ENCODE results near the gene ZDHHC14.

ZDHHC14 gene

DNA sequence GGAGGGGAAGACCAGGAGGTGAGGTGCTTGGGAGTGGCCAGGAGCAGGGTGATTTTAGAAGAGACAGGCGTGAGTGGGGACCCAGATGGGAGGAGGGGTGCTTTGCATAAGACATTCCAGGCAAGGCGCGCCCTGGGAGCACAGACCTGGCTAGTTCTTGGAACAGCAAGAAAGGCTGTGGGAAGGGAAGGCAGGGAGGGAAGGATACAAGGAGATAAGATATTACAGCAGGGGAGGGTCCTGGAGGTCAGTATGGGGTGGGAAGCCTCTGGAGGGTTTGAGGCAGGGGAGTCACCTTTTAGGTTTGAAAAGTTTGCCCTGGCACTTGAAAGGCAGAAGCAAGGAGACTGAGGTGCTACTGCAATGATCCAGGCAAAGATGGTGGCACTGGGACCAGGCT, 111.8 kb downstream of the ZDHHC14 start:
- ChIA-PET POLR2A (no interaction called here), CTCF (no interaction called here)
- TF ChIP-seq, protein P1, sequence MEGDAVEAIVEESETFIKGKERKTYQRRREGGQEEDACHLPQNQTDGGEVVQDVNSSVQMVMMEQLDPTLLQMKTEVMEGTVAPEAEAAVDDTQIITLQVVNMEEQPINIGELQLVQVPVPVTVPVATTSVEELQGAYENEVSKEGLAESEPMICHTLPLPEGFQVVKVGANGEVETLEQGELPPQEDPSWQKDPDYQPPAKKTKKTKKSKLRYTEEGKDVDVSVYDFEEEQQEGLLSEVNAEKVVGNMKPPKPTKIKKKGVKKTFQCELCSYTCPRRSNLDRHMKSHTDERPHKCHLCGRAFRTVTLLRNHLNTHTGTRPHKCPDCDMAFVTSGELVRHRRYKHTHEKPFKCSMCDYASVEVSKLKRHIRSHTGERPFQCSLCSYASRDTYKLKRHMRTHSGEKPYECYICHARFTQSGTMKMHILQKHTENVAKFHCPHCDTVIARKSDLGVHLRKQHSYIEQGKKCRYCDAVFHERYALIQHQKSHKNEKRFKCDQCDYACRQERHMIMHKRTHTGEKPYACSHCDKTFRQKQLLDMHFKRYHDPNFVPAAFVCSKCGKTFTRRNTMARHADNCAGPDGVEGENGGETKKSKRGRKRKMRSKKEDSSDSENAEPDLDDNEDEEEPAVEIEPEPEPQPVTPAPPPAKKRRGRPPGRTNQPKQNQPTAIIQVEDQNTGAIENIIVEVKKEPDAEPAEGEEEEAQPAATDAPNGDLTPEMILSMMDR (IDR thresholded peaks at IDR 0.05; ENCODE audit: insufficient read depth, low read length, missing control alignments), result no peak
- no peak overlapping the region for H3K4me3 ChIP-seq (ENCODE audit: low read depth, low read length)
- no peak for DNase-seq (ENCODE audit: low read depth, low spot score)

DNA sequence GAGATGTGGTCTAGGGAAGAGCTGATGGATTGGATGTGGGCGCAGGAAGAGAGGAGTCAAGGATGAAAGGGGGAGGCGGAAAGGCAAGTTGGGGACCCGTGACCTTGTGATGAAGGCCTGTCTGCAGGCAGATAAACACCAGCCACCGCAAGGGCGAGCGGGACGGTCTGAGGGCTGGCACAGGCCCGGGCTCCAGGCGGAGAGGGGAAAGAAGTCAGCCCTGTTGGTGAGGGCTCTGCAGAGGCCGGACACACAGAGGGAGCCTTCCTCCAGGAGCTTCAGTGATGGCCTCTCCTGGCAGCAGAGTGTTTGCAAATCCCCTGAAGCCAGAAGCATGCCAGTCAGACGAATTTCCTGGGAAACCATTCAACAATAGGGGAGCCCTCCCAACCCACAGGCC, 112.2 kb downstream of the ZDHHC14 start:
- POLR2A ChIA-PET, result no interaction called here

DNA sequence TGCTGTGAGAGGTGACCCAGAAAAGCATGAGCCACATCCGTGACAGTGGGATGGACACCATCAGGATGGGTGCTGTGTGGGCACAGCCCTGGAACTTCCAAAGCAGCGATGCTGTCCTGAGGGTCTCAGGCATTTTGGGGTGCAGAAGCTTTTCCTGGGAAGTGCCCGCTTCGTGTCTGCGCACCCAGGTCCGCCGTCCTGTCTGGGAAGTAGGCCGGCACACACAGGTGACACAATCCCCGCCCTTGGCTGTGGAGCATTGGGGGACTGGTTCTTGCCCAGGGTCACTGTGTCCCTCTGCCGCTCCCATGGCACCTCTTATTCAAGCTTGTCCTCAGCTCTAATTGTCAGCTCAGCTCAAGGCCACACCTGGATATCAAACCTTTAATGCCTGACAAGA, 112.6 kb downstream of the ZDHHC14 start:
- H3K4me3 ChIP-seq (ENCODE audit: low read depth, low read length), result no peak overlapping the region
- no peak for DNase-seq (ENCODE audit: low read depth, low spot score)
- ChIA-PET CTCF (interaction anchor here (1.1 kb wide), 1 partner anchor 13 kb away, joined by 4 read pairs; no protein-coding TSS in a partner anchor), POLR2A (no interaction called here)
- TF ChIP-seq, protein P1 (IDR thresholded peaks at IDR 0.05; ENCODE audit: insufficient read depth, low read length, missing control alignments), result no peak

More for the DNA sequence above, 112.2 kb downstream of the ZDHHC14 start:
- TF ChIP-seq, protein P1 (IDR thresholded peaks at IDR 0.05; ENCODE audit: insufficient read depth, low read length, missing control alignments), result no peak
- no peak overlapping the region for H3K4me3 ChIP-seq (ENCODE audit: low read depth, low read length)
- no peak for DNase-seq (ENCODE audit: low read depth, low spot score)
- CTCF ChIA-PET, result interaction anchor here (1.1 kb wide), 1 partner anchor 13 kb away, joined by 4 read pairs; no protein-coding TSS in a partner anchor

DNA sequence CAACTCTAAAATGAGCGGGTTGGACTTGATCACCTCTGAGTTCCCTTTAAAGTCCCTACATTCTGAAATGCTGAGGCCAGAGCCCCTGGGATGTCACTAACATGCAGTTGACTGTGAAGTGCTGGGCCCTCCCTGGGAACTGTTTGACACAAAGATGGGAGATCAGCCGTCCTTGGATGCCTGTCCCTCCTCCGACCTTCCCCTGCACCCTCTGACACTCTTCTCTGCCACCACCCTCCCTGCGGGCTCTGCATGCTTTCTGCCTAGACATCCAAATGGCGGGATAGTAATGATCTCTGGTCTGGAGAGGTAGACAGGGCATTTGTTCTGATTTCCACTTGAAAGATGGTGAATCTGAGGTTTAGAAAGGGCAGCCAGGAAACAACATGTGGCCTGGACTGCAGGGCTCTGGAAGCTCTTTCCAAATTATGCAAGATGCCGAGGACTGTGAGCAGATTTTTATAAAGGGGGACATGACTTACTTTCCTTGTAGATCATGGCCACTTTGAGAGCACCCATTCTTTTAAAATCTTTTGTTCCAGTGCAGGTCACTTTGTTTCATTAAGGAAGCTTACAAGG, 113.2 kb downstream of the ZDHHC14 start:
- POLR2A ChIA-PET, result no interaction called here
- CTCF ChIA-PET, result interaction anchor here (1.1 to 1.5 kb wide), 2 partner anchors 12 to 32 kb away, joined by 3 to 4 read pairs; no protein-coding TSS in a partner anchor

DNA sequence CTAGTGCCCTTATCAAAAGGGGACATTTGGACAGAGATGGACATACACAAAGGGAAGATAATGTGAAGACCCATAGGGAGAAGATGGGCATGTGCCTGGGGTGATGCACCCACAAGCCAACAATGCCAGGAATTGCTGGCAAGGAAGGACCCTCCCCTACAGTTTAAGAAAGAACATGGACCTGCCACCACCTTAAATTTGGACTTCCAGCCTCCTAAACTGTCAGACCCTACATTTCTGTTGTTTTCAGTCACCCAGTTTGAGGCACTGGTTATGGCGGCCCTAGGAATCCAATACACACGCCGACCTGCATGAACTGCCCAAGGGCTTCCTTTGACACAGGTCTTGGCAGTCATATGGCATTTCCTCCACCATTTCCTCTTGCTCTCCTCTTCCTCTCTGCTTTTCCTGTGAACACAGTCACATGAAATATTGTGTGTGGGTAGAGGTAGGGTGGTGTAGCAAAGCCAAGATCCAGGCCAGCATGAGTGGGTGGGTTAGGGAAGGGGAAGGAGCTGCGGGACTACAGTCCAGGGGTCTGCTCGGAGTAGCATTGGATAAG, 115.6 kb downstream of the ZDHHC14 start:
- TF ChIP-seq, protein P1 (IDR thresholded peaks at IDR 0.05; ENCODE audit: insufficient read depth, low read length, missing control alignments), result no peak
- H3K4me3 ChIP-seq (ENCODE audit: low read depth, low read length), result no peak overlapping the region
- ChIA-PET CTCF (no interaction called here), POLR2A (no interaction called here)
- DNase-seq (ENCODE audit: low read depth, low spot score), result no peak

More for the DNA sequence above, 113.2 kb downstream of the ZDHHC14 start:
- no peak overlapping the region for H3K4me3 ChIP-seq (ENCODE audit: low read depth, low read length)
- DNase-seq (ENCODE audit: low read depth, low spot score), result no peak
- TF ChIP-seq, protein P1 (IDR thresholded peaks at IDR 0.05; ENCODE audit: insufficient read depth, low read length, missing control alignments), result no peak

DNA sequence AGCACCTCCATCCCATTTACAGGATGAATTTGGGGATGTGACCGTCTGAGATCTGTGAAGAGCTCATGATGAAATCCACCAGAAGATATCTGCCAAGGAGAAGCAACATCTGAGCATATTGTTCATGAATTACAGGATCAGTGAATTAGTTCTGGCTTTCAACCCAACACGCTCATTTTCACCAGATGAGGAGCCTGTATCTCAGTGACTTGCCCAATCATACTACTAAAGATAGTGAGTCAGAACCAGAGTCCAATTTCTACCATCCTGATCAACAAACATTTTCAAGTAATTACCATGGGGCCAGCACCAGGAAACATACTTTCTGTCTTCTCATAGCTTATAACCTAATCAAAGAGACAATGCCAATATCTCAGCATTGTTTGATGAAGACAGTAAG, 116.6 kb downstream of the ZDHHC14 start:
- DNase-seq (ENCODE audit: low read depth, low spot score), result no peak
- ChIA-PET POLR2A (no interaction called here), CTCF (no interaction called here)
- TF ChIP-seq, protein P1 (IDR thresholded peaks at IDR 0.05; ENCODE audit: insufficient read depth, low read length, missing control alignments), result no peak
- H3K4me3 ChIP-seq (ENCODE audit: low read depth, low read length), result no peak overlapping the region

Data from AG04449 (cell line).